DND-41 (cell line): ENCODE results near the gene GPC6.

Experiments
- EZH2 ChIP-seq: IDR thresholded peaks from 3 replicates; pipeline ENCODE4 v1.6.1; 2012; ENCODE audit warnings: borderline replicate concordance, low read depth, mild to moderate bottlenecking, moderate library complexity, low read length, inconsistent platforms; ENCODE audit not compliant: severe bottlenecking
- TF ChIP-seq, protein P1 (sequence below): IDR thresholded peaks from 2 replicates; pipeline ENCODE4 v1.5.1; 2012; ENCODE audit warnings: borderline replicate concordance, low read length, moderate library complexity, mild to moderate bottlenecking; ENCODE audit not compliant: poor library complexity, severe bottlenecking; ENCODE audit errors: extremely low read depth

DNA sequence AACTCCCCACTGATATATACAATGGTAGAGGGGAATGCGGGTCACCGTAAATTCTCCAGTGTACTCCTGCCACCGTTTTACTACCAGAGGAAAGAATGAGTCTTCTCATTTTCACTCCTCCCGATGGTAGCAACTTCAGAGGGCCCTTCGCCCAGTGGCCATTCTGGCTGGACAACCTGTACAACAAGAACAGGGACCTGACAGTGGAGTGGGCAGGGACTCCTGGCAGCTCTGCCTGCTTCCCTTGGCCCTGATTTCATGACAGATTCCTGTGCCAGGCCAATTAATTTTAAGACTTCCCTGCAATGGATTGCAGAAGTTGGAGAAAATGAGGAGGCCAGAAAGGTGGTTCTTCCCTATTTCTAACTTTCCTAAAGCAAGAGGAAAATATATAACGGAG lies 148.9 kb downstream of the GPC6 start:
- TF ChIP-seq, protein P1, sequence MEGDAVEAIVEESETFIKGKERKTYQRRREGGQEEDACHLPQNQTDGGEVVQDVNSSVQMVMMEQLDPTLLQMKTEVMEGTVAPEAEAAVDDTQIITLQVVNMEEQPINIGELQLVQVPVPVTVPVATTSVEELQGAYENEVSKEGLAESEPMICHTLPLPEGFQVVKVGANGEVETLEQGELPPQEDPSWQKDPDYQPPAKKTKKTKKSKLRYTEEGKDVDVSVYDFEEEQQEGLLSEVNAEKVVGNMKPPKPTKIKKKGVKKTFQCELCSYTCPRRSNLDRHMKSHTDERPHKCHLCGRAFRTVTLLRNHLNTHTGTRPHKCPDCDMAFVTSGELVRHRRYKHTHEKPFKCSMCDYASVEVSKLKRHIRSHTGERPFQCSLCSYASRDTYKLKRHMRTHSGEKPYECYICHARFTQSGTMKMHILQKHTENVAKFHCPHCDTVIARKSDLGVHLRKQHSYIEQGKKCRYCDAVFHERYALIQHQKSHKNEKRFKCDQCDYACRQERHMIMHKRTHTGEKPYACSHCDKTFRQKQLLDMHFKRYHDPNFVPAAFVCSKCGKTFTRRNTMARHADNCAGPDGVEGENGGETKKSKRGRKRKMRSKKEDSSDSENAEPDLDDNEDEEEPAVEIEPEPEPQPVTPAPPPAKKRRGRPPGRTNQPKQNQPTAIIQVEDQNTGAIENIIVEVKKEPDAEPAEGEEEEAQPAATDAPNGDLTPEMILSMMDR: no peak
- no peak for TF ChIP-seq EZH2
